H1 (cell line): ENCODE results near the gene PPARA. TPM values are rescaled to one million over a fixed set of nuclear protein-coding genes. Genes with fewer than 3 reads are reported as not detected.

Source experiments
- CTCF ChIA-PET: fragments of 300-600 bp; sonication (Branson Sonifier 250); formaldehyde crosslinking; loops from one replicate; lab custom pipeline; 2021; ENCODE audit not compliant: partially characterized antibody; lab: Charles Lee
- POLR2A ChIA-PET: fragments of 300-600 bp; sonication (Branson Sonifier 250); formaldehyde crosslinking; loops from one replicate; lab custom pipeline; 2021; ENCODE audit warnings: inconsistent platforms; ENCODE audit not compliant: partially characterized antibody; lab: Charles Lee
- DNase-seq, 2 experiments: peaks; one replicate each; pipeline versions ENCODE4 v3.0.0 to v3.0.0-alpha.2; 2010 to 2022; ENCODE audit warnings: low spot score in 2 of 2, low read depth in 1 of 2, mixed read lengths in 1 of 2
- FAIRE-seq: peaks from 2 replicates; lab custom pipeline; 2011; peaks lifted over from hg19 to GRCh38; lab: Jason Lieb, UNC
- H2AFZ ChIP-seq: 2 replicates; pipeline ENCODE4 v1.8.1; 2012; ENCODE audit warnings: low read length, inconsistent platforms
- H2AK5ac ChIP-seq: 2 replicates; pipeline ENCODE4 v1.6.1; 2013; ENCODE audit warnings: low read depth, low read length
- H2BK120ac ChIP-seq: replicated peaks from 2 replicates; pipeline ENCODE3; 2013; ENCODE audit warnings: low read depth, low read length, inconsistent platforms
- H2BK12ac ChIP-seq: 2 replicates; pipeline ENCODE4 v1.6.1; 2013; ENCODE audit warnings: low read depth, low read length
- H2BK15ac ChIP-seq: 2 replicates; pipeline ENCODE4 v1.6.1; 2013; ENCODE audit warnings: low read length
- H2BK20ac ChIP-seq: 2 replicates; pipeline ENCODE4 v1.6.1; 2013; ENCODE audit warnings: low read length
- H2BK5ac ChIP-seq: 2 replicates; pipeline ENCODE4 v1.6.1; 2013; ENCODE audit warnings: low read depth, low read length
- H3K14ac ChIP-seq: 2 replicates; pipeline ENCODE4 v1.6.1; 2013; ENCODE audit warnings: inconsistent platforms; ENCODE audit not compliant: insufficient read length
- H3K18ac ChIP-seq: 2 replicates; pipeline ENCODE4 v1.6.1; 2013; ENCODE audit warnings: low read length; ENCODE audit errors: extremely low read depth
- H3K23ac ChIP-seq: 2 replicates; pipeline ENCODE4 v1.6.1; 2013; ENCODE audit warnings: inconsistent platforms; ENCODE audit not compliant: insufficient read length
- H3K23me2 ChIP-seq: 2 replicates; pipeline ENCODE4 v1.6.1; 2013; ENCODE audit warnings: low read depth, low read length
- H3K27ac ChIP-seq: 2 replicates; pipeline ENCODE4 v1.6.1; 2011; ENCODE audit warnings: low read depth, low read length, inconsistent platforms
- H3K27me3 ChIP-seq, 4 experiments: replicated peaks in 1 of 4; 1 replicate in 1 of 4; 2 replicates in 3 of 4; pipeline versions ENCODE4 v1.6.1 to v1.8.1; 2011 to 2013; ENCODE audit warnings: low read length in 3 of 4, mild to moderate bottlenecking in 3 of 4, inconsistent platforms in 2 of 4, mixed read lengths in 2 of 4, moderate library complexity in 1 of 4; ENCODE audit not compliant: control insufficient read depth in 3 of 4, insufficient read depth in 3 of 4; ENCODE audit errors: extremely low read depth in 1 of 4
- H3K36me3 ChIP-seq, 4 experiments: 2 replicates each; pipeline versions ENCODE4 v1.6.1 to v1.8.1; 2011 to 2013; ENCODE audit warnings: mild to moderate bottlenecking in 4 of 4, low read length in 3 of 4, moderate library complexity in 2 of 4, control low read depth in 1 of 4, inconsistent platforms in 1 of 4; ENCODE audit not compliant: insufficient read depth in 4 of 4, control insufficient read depth in 2 of 4
- H3K4ac ChIP-seq: replicated peaks from 2 replicates; pipeline ENCODE3; 2013; ENCODE audit warnings: low read length, low read depth, mixed read lengths, inconsistent platforms; ENCODE audit not compliant: insufficient read length
- H3K4me1 ChIP-seq, 4 experiments: replicated peaks in 1 of 4; 1 replicate in 1 of 4; 2 replicates in 3 of 4; pipeline versions ENCODE4 v1.6.1 to v1.8.1; 2011 to 2013; ENCODE audit warnings: low read length in 3 of 4, inconsistent platforms in 2 of 4, mixed read lengths in 1 of 4; ENCODE audit not compliant: insufficient read depth in 4 of 4, control insufficient read depth in 3 of 4
- H3K4me2 ChIP-seq, 2 experiments: 2 replicates each; pipeline versions ENCODE4 v1.6.1 to v1.8.1; 2011 to 2013; ENCODE audit warnings: low read depth in 2 of 2, low read length in 2 of 2, control low read depth in 1 of 2, inconsistent platforms in 1 of 2, mild to moderate bottlenecking in 1 of 2; ENCODE audit not compliant: insufficient read depth in 1 of 2
- H3K4me3 ChIP-seq, 4 experiments: fragments of 200-600, 300-600 bp in 1 of 4; sonication (generic), shearing (Covaris generic), sonication (Bioruptor Twin) in 1 of 4; 2 replicates each; pipeline versions ENCODE4 v1.5.1 to v1.8.1; 2011 to 2016; ENCODE audit warnings: low read length in 4 of 4, low read depth in 3 of 4, control low read depth in 2 of 4, inconsistent platforms in 2 of 4, mild to moderate bottlenecking in 2 of 4, mixed read lengths in 1 of 4, moderate library complexity in 1 of 4; ENCODE audit not compliant: insufficient read depth in 2 of 4; ENCODE audit errors: extremely low read depth in 1 of 4
- H3K56ac ChIP-seq: replicated peaks from 2 replicates; pipeline ENCODE3; 2013; ENCODE audit warnings: low read depth, mild to moderate bottlenecking, mixed read lengths, low read length, inconsistent platforms; ENCODE audit not compliant: insufficient read length
- H3K79me1 ChIP-seq: 2 replicates; pipeline ENCODE4 v1.6.1; 2013; ENCODE audit warnings: low read depth, low read length, control low read depth
- H3K79me2 ChIP-seq, 2 experiments: 2 replicates each; pipeline versions ENCODE4 v1.6.1 to v1.8.1; 2012 to 2013; ENCODE audit warnings: low read length in 2 of 2, mild to moderate bottlenecking in 2 of 2, inconsistent platforms in 1 of 2; ENCODE audit not compliant: insufficient read depth in 2 of 2, control insufficient read depth in 1 of 2
- H3K9ac ChIP-seq, 4 experiments: replicated peaks in 1 of 4; 1 replicate in 1 of 4; 2 replicates in 3 of 4; pipeline versions ENCODE4 v1.6.1 to v1.8.1; 2011 to 2013; ENCODE audit warnings: low read depth in 3 of 4, low read length in 3 of 4, control low read depth in 2 of 4, mild to moderate bottlenecking in 2 of 4, moderate library complexity in 2 of 4, inconsistent platforms in 1 of 4; ENCODE audit errors: extremely low read depth in 1 of 4
- H3K9me3 ChIP-seq, 2 experiments: 2 replicates each; pipeline versions ENCODE4 v1.6.1 to v1.8.1; 2012 to 2013; ENCODE audit warnings: mild to moderate bottlenecking in 2 of 2, moderate library complexity in 2 of 2, control low read depth in 1 of 2, inconsistent platforms in 1 of 2, low read depth in 1 of 2, low read length in 1 of 2, mixed read lengths in 1 of 2; ENCODE audit not compliant: insufficient read depth in 2 of 2
- H4K20me1 ChIP-seq, 2 experiments: replicated peaks in 1 of 2; 2 replicates each; pipeline versions ENCODE3 to v1.8.1; 2011 to 2013; ENCODE audit warnings: inconsistent platforms in 2 of 2, low read length in 2 of 2, mild to moderate bottlenecking in 1 of 2; ENCODE audit not compliant: insufficient read depth in 2 of 2, control insufficient read depth in 1 of 2
- H4K5ac ChIP-seq: 2 replicates; pipeline ENCODE4 v1.6.1; 2013; ENCODE audit warnings: low read length, low read depth, mixed read lengths, inconsistent platforms; ENCODE audit not compliant: insufficient read length
- H4K8ac ChIP-seq: 2 replicates; pipeline ENCODE4 v1.8.0; 2013; ENCODE audit warnings: mild to moderate bottlenecking, moderate library complexity, low read length, inconsistent platforms; ENCODE audit not compliant: insufficient read depth; ENCODE audit errors: extremely low read depth
- H4K91ac ChIP-seq: replicated peaks from 2 replicates; pipeline ENCODE3; 2013; ENCODE audit warnings: low read length, mixed read lengths, inconsistent platforms; ENCODE audit not compliant: insufficient read length
- BCL11A ChIP-seq, 2 experiments: IDR thresholded peaks; one replicate each; pipeline ENCODE4 v1.6.1; 2011; ENCODE audit warnings: low read depth in 2 of 2, low read length in 2 of 2, mild to moderate bottlenecking in 2 of 2
- CHD1 ChIP-seq: IDR thresholded peaks from 2 replicates; pipeline ENCODE4 v1.6.1; 2012; ENCODE audit warnings: low read depth, low read length, improper control_type of control experiment
- CHD2 ChIP-seq: IDR thresholded peaks from 2 replicates; pipeline ENCODE4 v1.6.1; 2012; ENCODE audit warnings: low read length, improper control_type of control experiment
- CTBP2 ChIP-seq: IDR thresholded peaks from 2 replicates; pipeline ENCODE4 v1.7.0; 2011; ENCODE audit warnings: borderline replicate concordance, mild to moderate bottlenecking, moderate library complexity, mixed read lengths, low read length; ENCODE audit not compliant: insufficient read depth, insufficient read length
- EGR1 ChIP-seq: IDR thresholded peaks from 2 replicates; pipeline ENCODE4 v1.6.1; 2011; ENCODE audit warnings: low read depth, low read length, borderline replicate concordance
- GABPA ChIP-seq: IDR thresholded peaks from 2 replicates; pipeline ENCODE4 v1.6.1; 2011; ENCODE audit warnings: mild to moderate bottlenecking, low read length, moderate library complexity, borderline replicate concordance; ENCODE audit not compliant: insufficient read depth
- GTF2F1 ChIP-seq: IDR thresholded peaks from 2 replicates; pipeline ENCODE4 v1.6.1; 2012; ENCODE audit warnings: low read depth, low read length, improper control_type of control experiment, borderline replicate concordance
- MAFK ChIP-seq: IDR thresholded peaks from 2 replicates; pipeline ENCODE4 v1.6.1; 2012; ENCODE audit warnings: low read depth, mild to moderate bottlenecking, improper control_type of control experiment, low read length
- NANOG ChIP-seq: IDR thresholded peaks from 2 replicates; pipeline ENCODE4 v1.6.1; 2011; ENCODE audit warnings: low read length, low read depth, mild to moderate bottlenecking, inconsistent platforms; ENCODE audit not compliant: insufficient read depth, poor library complexity, severe bottlenecking
- PHF8 ChIP-seq: fragments of 200-600 bp; sonication (generic); conservative IDR thresholded peaks from 2 replicates; pipeline ENCODE4 v1.7.1; 2012; ENCODE audit warnings: low read depth, mild to moderate bottlenecking, inconsistent platforms, low read length, moderate library complexity
- RBBP5 ChIP-seq: IDR thresholded peaks from 2 replicates; pipeline ENCODE4 v1.7.1; 2012; ENCODE audit warnings: low read depth, mild to moderate bottlenecking, inconsistent platforms, low read length, moderate library complexity, borderline replicate concordance
- SRF ChIP-seq: IDR thresholded peaks from 2 replicates; pipeline ENCODE4 v1.6.1; 2011; ENCODE audit warnings: mild to moderate bottlenecking, low read depth, low read length, moderate library complexity
- SUZ12 ChIP-seq: fragments of 200-600 bp; sonication (generic); IDR thresholded peaks from 2 replicates; pipeline ENCODE4 v1.6.1; 2012; ENCODE audit warnings: mild to moderate bottlenecking, inconsistent platforms, low read length, moderate library complexity, mixed read lengths
- TEAD4 ChIP-seq: IDR thresholded peaks from 2 replicates; pipeline ENCODE4 v1.6.1; 2012; ENCODE audit warnings: low read depth, low read length, inconsistent platforms, mixed read lengths
- ZNF274 ChIP-seq: IDR thresholded peaks from 2 replicates; pipeline ENCODE4 v1.7.0; 2012; ENCODE audit warnings: low read length, borderline replicate concordance; ENCODE audit errors: extremely low read depth
- WGBS, 2 experiments: shearing (Covaris generic) in 1 of 2; methylation state at CpG; one replicate each; pipeline versions ENCODE4 v1.1.6 to v1.1.7; 2013 to 2015; ENCODE audit warnings: low lambda C conversion rate in 2 of 2, mixed read lengths in 2 of 2, inconsistent platforms in 1 of 2, low coverage in 1 of 2, missing lambda C conversion rate in 1 of 2; ENCODE audit not compliant: insufficient replicate concordance in 2 of 2, insufficient coverage in 1 of 2, insufficient read length in 1 of 2; ENCODE audit errors: extremely low coverage in 1 of 2, missing lambda C conversion rate in 1 of 2; 5-methylcytosine and 5-hydroxymethylcytosine counted together
- polyA plus RNA-seq, 7 experiments: library from polyadenylated mRNA; depleted of rRNA in 3 of 7; stranded (reverse) in 5 of 7; unstranded in 2 of 7; fragments of >200 nt in 5 of 7; fragments of 200-250 nt in 2 of 7; gene quantifications; 1 replicate in 5 of 7; 2 replicates in 1 of 7; 4 replicates in 1 of 7; pipeline versions ENCODE4 v1.2.1 to v1.2.3, GENCODE V29; 2011 to 2013; ENCODE audit warnings: missing spikeins in 2 of 7, mixed read lengths in 2 of 7
- total RNA-seq: library from RNA; stranded (reverse); fragmentation: NEBNext Ultra II Directional; extraction: Animal tissue kit (Norgen Biotek cat#: 25700); gene quantifications from 2 replicates; pipeline ENCODE4 v1.2.1, GENCODE V29; 2021

The PPARA gene
- total and polyA plus RNA-seq, 2 of the 8 experiments (the other 6 are each of a cell fraction or from before 2014, with no cell fraction given) = 3.1 to 8.2 TPM

DNA sequence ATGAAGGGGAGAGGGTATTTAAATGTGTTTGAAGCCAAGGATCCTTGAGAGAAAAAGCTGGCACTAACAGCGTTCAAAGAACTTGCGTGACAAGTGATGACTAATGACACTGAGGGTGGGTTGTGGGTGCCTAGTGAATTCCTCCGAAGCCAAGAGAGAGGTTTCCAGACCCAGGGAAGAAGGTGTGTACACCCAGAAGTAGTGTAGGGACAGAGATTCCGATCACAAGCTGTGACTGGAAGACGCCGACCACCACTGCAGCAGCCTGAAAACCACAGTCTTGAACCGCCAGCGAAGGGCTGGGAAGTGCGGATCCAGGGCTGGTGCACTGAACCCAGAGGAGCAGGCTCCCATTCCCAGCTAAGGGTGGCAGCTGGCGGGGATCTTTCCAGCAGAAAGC, 9.5 kb downstream of the PPARA start:
- Histone ChIP-seq H3K9ac (no peak overlapping the region), H2AK5ac (no peak overlapping the region), H3K14ac (no peak overlapping the region), H4K8ac (no peak overlapping the region), H2AFZ (no peak overlapping the region), H2BK20ac (no peak overlapping the region), H4K91ac (no peak overlapping the region), H2BK12ac (no peak overlapping the region), H3K27ac (no peak overlapping the region), H3K4ac (no peak overlapping the region), H2BK15ac (no peak overlapping the region), H3K79me2 (no peaks in the 10 kb centered on the region), H3K56ac (no peak overlapping the region), H3K36me3 (no peaks in the 10 kb centered on the region), H3K9me3 (no peaks in the 10 kb centered on the region), H4K20me1 (peaks cover 1 to 3% of the 10 kb centered on the region in 2 experiments), H4K5ac (no peak overlapping the region), H3K18ac (no peak overlapping the region), H3K27me3 (peaks cover 0 to 2% (median 0%) of the 10 kb centered on the region in 4 experiments; a peak in 1 of 7 replicates), H3K4me2 (no peak overlapping the region), H3K4me1 (no peaks in the 10 kb centered on the region), H3K4me3 (no peak overlapping the region), H2BK120ac (no peak overlapping the region), H3K79me1 (no peaks in the 10 kb centered on the region), H3K23ac (no peak overlapping the region), H2BK5ac (no peak overlapping the region), H3K23me2 (no peaks in the 10 kb centered on the region)
- no peak for DNase-seq
- ChIA-PET CTCF (no interaction called here), POLR2A (no interaction called here)
- WGBS, 2 experiments = 92% methylated on average over 10 of the region's 10 CpGs; no CpG with 5 or more reads in 1 of the 2 experiments
- no peak for FAIRE-seq
- TF ChIP-seq GTF2F1 (no peak), SRF (no peak), CTBP2 (no peak), ZNF274 (no peak), TEAD4 (no peak), RBBP5 (no peak), EGR1 (no peak), NANOG (no peak), BCL11A (IDR thresholded peaks at IDR 0.05; ENCODE audit: low read depth in 2 of 2, low read length in 2 of 2) (no peak), PHF8 (no peak), MAFK (no peak), GABPA (no peak), SUZ12 (no peak), CHD1 (no peak), CHD2 (no peak)
